Transverse colon (tissue), 1 donor: ENCODE results near the gene PRR5L.

Experiments used
- EP300 ChIP-seq: sonication (generic); formaldehyde crosslinking; IDR thresholded peaks from one replicate; pipeline ENCODE4 v1.6.1; 2017; ENCODE audit warnings: antibody characterized with exemption, low read depth
- POLR2A ChIP-seq: fragments of 450-650 bp; IDR thresholded peaks from one replicate; pipeline ENCODE4 v1.6.1; 2016; ENCODE audit warnings: antibody characterized with exemption, mild to moderate bottlenecking, moderate library complexity

- TF ChIP-seq POLR2A: no peak
- TF ChIP-seq EP300: no peak
Measured at GRCh38 chr11:36394926-36395325, 98.8 kb downstream of the PRR5L start.
